HG02943 (cell line): ENCODE data around the gene CAPN10.
"Not testable (repeated sequence)": the region's sequence is repeated elsewhere in the genome, so short reads cannot be mapped to it uniquely, and the experiment has no call there.

Source experiments
- ATAC-seq: cut with Tn5 transposase; IDR thresholded peaks from one replicate; pipeline ENCODE4 v1.9.1; 2021; ENCODE audit warnings: mild to moderate bottlenecking, low read depth, moderate library complexity; ENCODE audit not compliant: unreplicated experiment

Gene CAPN10

DNA sequence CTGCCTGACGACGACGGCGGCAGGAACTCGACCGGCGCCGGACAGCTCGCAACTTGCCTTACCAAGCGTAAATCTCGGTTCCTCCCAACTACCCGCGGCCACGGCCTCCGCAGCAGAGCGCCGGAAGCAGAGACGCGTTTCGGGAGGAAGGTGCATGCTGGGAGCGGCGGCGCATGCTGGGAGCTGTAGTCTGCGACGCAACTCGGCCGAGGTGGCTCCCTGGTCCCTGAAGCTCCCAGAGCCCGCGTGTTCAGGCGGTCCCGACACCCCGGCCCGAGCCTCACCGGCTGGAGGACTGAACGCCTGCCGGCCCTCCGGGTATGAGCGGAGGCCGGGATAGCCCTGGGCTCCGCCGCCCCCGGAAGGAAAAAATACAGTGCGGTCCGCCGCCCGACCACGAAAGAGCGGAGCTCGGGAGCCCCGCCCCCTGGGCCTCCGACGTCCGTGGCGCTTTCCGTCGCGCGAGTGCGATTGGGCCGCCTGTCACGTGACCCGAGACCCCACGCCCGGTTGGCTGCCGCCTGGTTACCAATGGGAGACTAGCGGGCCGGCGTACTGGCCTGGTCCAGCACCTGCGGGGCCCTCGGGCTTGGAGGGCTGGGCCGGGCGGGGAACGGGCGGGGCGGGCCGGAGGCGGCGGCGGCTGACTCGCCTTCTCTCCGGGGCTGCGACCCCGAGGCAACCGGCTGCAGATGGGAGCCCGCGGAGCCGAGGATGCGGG is at the start of gene CAPN10:
Gene CAPN10 (plus strand): TSS at position 537 of the 721 bp plus-strand sequence. CDS start 178 bp downstream, at position 715.
- ATAC-seq: peak; percentile 64

GRCh38 chr2:240538031-240538780 is 48.3 kb upstream of the CAPN10 start:
- ATAC-seq: no peak

DNA sequence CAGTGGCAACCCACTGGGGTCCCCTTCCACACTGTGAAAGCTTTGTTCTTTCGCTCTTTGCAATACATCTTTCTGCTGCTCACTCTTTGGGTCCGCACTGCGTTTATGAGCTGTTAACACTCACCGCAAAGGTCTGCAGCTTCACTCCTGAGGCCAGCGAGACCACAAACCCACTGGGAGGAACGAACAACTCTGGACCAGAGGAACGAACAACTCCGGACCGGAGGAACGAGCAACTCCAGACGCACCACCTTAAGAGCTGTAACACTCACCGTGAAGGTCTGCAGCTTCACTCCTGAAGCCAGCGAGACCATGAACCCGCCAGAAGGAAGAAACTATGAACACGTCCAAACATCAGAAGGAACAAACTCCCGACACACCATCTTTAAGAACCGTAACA is 47.4 kb upstream of the CAPN10 start:
- ATAC-seq: not testable (repeated sequence)

GRCh38 chr2:240539906-240540305 is 46.6 kb upstream of the CAPN10 start:
- no peak for ATAC-seq

DNA sequence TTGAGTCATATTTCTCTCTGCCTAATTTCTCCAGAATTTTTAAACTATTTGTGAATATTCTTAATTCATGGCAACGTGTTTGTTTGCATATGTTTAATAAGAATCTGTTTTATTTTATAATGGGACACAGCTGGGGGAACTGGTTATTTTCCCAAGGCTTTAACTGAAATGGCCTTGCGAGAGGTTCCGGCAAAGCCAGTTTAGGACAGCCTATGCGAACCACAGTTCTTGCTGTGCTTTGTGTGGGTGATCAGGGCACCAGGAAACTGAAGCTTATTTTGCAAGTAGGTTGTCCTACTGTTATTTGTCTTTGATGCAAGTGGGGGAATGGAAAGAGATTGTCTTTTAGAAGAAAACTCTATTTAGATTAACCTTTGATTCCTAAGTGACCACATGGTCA is 35.2 kb upstream of the CAPN10 start:
- ATAC-seq: no peak

- no peak for ATAC-seq
Measured at GRCh38 chr2:240551811-240552210, 34.7 kb upstream of the CAPN10 start.

DNA sequence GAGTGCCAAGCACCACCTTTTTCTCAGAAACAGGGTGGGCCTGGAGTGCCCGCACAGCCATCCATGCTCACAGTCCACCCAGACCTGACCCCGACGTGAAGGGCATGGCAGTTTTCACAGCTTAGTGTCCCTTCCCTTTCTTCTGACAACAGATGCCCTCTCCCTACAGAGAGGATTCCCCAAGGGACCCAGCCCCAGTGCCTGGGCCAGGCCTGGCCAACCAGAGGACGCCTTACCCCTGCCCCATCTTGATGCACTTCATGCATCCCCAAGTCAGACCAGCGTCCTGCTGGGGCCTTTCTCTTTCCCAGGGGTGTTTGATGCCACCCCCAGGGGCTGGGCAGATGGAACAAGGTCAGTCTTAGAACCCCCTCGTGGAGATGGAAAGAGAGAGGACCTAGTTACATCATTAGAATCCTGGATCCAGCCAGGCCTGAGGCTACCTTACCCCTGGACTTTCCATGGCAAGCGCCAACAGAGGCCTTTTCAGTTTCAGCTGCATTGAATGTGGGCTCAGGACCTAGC is 32.5 kb upstream of the CAPN10 start:
- no peak for ATAC-seq

GRCh38 chr2:240554767-240555493 is 31.6 kb upstream of the CAPN10 start:
- no peak for ATAC-seq

DNA sequence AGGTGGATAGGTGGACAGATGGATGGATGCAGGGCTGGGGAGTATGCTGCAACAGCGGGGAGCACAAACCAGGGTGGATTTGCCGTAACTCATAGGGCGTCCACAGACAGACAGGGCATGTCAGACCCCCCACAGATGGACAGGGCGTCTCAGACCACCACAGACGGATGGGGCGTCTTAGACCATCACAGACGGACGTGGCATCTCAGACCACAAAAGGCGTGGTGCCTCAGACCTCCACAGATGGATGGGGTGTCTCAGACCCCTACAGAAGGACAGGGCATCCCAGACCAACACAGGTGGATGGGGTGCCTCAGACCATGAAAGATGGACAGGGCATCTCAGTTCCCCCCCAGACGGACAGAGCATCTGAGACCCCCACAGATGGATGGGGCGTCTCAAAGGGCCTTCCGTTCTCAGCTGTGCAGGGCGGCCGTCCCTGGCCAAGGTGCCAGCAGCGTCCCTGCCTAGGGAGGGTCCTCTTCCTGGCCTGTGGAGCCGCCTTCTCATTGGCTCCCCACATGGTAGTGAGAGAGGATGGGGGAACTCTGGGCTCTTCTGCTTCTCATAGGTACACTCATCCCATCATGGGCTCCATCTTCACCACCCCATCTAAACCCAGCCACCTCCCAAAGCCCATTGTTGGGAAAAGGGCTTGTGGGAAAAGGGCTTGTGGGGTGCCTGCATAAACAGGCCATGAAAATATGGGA is 30.8 kb upstream of the CAPN10 start:
- ATAC-seq: no peak

- ATAC-seq: no peak
Measured at GRCh38 chr2:240556553-240557100, 29.9 kb upstream of the CAPN10 start.

- no peak for ATAC-seq
Measured at GRCh38 chr2:240557101-240557751, 29.3 kb upstream of the CAPN10 start.

DNA sequence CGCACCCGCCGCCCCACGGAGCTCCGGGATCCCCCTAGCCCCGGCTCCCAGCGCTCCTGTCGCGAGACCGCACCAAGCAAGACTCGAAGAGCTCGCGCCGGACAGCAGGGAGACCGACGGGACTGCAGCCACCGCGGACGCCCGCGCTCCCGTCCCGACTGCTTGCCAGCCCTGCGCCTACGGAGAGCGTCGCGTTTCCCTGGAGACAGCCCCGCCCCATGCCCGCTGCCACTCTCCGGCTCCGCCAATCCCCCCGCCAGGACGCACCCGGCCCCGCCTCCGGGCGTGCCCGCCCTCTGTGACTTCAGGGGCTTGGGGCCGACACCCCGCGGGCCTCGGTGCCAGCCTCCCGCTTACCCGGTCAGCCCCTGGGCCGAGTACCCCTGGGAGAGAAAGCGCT is 28.7 kb upstream of the CAPN10 start, which contains the start of gene ANKMY1:
Gene ANKMY1 (minus strand): TSS at position 181 of the 400 bp plus-strand sequence. CDS start 653 bp downstream, outside the sequence.
- ATAC-seq: no peak

DNA sequence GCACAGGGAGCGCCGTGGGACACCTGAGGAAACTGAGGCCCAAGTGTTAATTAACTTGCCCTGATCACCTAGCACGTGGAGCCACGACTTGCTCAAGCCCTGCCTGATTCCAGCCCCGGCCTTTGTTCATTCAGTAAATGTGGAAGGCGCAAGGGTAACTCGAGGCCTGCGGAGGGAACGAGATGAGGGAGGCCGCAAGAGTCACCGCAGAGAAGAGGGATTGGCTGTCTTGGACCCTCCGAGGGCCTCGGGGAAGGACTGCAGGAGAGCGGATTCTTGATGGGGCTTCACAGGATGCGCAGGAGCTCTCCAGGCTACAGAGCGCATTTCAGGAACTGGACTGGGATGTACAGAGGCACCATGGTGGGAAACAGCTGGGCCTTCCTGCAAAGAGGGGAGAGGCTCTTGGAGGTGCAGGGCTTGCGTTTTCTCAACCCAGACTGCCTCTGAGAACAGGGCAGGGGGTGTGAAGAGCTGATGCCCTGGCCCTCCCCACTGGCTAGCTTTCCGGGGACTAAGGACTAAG is 28.2 kb upstream of the CAPN10 start:
- ATAC-seq: no peak

GRCh38 chr2:240559286-240559685 is 27.2 kb upstream of the CAPN10 start:
- ATAC-seq: no peak

- ATAC-seq: peak; percentile 50
Measured at GRCh38 chr2:240560084-240560479, 26.5 kb upstream of the CAPN10 start, which contains the start of gene DUSP28. TSS of gene DUSP28 (plus strand) at chr2:240560357. CDS start at chr2:240560685, 328 bp downstream.

DNA sequence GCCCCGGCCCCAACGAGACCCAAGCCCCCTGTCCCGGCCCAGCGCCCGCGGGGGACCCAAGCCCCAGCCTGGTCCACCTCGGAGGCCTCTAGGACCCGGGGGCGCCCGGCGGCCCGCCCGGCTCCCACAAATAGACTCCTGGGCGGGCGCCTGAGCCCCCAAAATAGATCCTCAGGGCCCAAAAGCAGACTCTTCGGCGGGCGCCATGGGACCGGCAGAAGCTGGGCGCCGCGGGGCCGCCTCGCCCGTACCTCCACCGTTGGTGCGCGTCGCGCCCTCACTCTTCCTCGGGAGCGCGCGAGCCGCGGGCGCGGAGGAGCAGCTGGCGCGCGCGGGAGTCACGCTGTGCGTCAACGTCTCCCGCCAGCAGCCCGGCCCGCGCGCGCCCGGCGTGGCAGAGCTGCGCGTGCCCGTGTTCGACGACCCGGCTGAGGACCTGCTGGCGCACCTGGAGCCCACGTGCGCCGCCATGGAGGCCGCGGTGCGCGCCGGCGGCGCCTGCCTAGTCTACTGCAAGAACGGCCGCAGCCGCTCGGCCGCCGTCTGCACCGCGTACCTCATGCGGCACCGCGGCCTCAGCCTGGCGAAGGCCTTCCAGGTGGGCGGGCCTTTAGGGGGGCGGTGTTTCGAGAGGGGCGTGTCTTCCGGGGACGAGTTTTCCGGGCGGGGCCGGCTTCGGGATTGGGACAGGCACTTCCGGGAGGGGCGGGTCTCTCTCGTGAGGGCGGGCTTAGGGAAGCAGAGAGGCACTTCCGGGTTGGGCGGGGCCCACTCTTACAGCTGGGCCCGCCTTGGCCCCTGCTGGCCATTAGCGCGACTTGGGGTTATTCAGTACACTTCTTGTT is 25.8 kb upstream of the CAPN10 start:
- peak; percentile 53 for ATAC-seq

- no peak for ATAC-seq
Measured at GRCh38 chr2:240561325-240561971, 25.1 kb upstream of the CAPN10 start.

DNA sequence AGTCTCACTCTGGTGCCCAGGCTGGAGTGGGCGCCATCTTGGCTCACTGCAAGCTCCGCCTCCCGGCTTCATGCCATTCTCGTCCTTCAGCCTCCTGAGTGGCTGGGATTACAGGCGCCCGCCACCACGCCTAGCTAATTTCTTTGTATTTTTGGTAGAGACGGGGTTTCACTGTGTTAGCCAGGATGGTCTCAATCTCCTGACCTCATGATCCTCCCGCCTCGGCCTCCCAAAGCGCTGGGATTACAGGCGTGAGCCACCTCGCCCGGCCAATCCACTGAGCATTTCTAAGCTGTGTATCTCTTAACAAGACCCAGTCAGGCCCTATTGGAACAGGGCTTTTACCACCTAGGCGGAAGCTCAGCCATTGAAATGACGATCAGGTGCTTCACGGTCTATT is 23.3 kb upstream of the CAPN10 start:
- not testable (repeated sequence) for ATAC-seq
